Measurements from ENCODE around the gene TM9SF2. TPM values are rescaled to one million over a fixed set of nuclear protein-coding genes. Genes with fewer than 3 reads are reported as not detected.

TM9SF2 gene
- total and polyA plus RNA-seq, 2 of the 4 experiments (the other 2 are of a cell fraction), result 46.1 to 85.5 TPM

- H3K4me2 ChIP-seq (ENCODE audit: low read depth, low read length), result no peak overlapping the region
- no peak overlapping the region for H2BK120ac ChIP-seq (ENCODE audit: low read depth, low read length)
- BruUV-seq (replicated peaks), result no TSS peak
- H2AK9ac ChIP-seq (replicated peaks; ENCODE audit: low read depth, low read length, poor library complexity), result no peak overlapping the region
- no peak for TF ChIP-seq MAZ (IDR thresholded peaks at IDR 0.05; ENCODE audit: borderline replicate concordance, low read depth, low read length)
- H2BK15ac ChIP-seq (ENCODE audit: low read depth, low read length), result no peak overlapping the region
- H3K18ac ChIP-seq (ENCODE audit: low read depth, low read length), result no peak overlapping the region
- no peak overlapping the region for H2BK5ac ChIP-seq (ENCODE audit: low read depth, low read length, poor library complexity, severe bottlenecking)
- H3K79me1 ChIP-seq (ENCODE audit: low read depth in 1 of 2, low read length in 2 of 2), result no peaks in the 10 kb centered on the region
- H3K4me1 ChIP-seq (ENCODE audit: control insufficient read depth, insufficient read depth, low read length), result peaks cover 3% of the 10 kb centered on the region
- ATAC-seq (ENCODE audit: low read depth), result no peak
- H3K9me1 ChIP-seq (ENCODE audit: insufficient read depth, low read length), result peaks cover 2% of the 10 kb centered on the region; the same call in 1 of the 2 replicates
- H3K9me3 ChIP-seq (ENCODE audit: control insufficient read depth, insufficient read depth, low read length), result no peaks in the 10 kb centered on the region
- POLR2A ChIA-PET (ENCODE audit: unreplicated experiment), result no interaction called here
- H3K14ac ChIP-seq (replicated peaks; ENCODE audit: low read depth, low read length), result no peak overlapping the region
- H3K23ac ChIP-seq (ENCODE audit: low read depth, low read length), result no peak overlapping the region
- dilution Hi-C loops (cut with HindIII; ENCODE audit: low sequenced_read_pairs, unreplicated experiment), result no loop called here
- intact Hi-C loops (cut with micrococcal nuclease), result no loop called here
- H3K9ac ChIP-seq (ENCODE audit: low read depth, low read length), result no peak overlapping the region
- H4K5ac ChIP-seq (ENCODE audit: low read depth, low read length), result no peak overlapping the region
- H4K91ac ChIP-seq (ENCODE audit: insufficient read depth, low read depth, low read length), result no peak overlapping the region
- CTCF ChIA-PET, result interaction anchor here (0.8 kb wide), 1 partner anchor 11 kb away, joined by 4 read pairs; no protein-coding TSS in a partner anchor
- no peak overlapping the region for H3K27ac ChIP-seq (ENCODE audit: insufficient read depth, low read length)
- H4K8ac ChIP-seq (ENCODE audit: low read depth in 2 of 2, low read length in 2 of 2), result no peak overlapping the region
- H3K4me3 ChIP-seq (ENCODE audit: insufficient read depth, low read depth, low read length), result no peak overlapping the region
- no peak overlapping the region for H3K4ac ChIP-seq (ENCODE audit: low read depth, low read length)
- H3K27me3 ChIP-seq (ENCODE audit: control insufficient read depth, insufficient read depth, low read length), result peaks cover 4% of the 10 kb centered on the region
- no peak overlapping the region for H3K56ac ChIP-seq (ENCODE audit: extremely low read depth, insufficient read depth, low read length)
- H4K20me1 ChIP-seq (ENCODE audit: insufficient read depth, low read length), result no peaks in the 10 kb centered on the region
- in situ Hi-C loops (cut with MboI; ENCODE audit: low sequenced_read_pairs), result no loop called here
- no peak for DNase-seq
- no peak overlapping the region for H2AFZ ChIP-seq (replicated peaks; ENCODE audit: low read length, poor library complexity)
- no peak overlapping the region for H2BK20ac ChIP-seq (ENCODE audit: low read depth, low read length)
- no CpG with 5 or more reads among the region's 5 CpGs for WGBS, 2 experiments (ENCODE audit: extremely low coverage in 2 of 2, insufficient read length in 1 of 2)
- H3K36me3 ChIP-seq (ENCODE audit: control insufficient read depth, insufficient read depth, low read length), result no peaks in the 10 kb centered on the region
- no peak overlapping the region for H2AK5ac ChIP-seq (ENCODE audit: low read depth, low read length)
These were observed 24.6 kb upstream of the TM9SF2 start for GRCh38 chr13:99476648-99477047.
